Upper lobe of left lung (tissue), 6 donors: ENCODE results near the gene TMPRSS3. TPM values are rescaled to one million over a fixed set of nuclear protein-coding genes. Genes with fewer than 3 reads are reported as not detected.

Experiments used
- ATAC-seq, 2 donors: fragments of 200-7000 bp; cut with Tn5 transposase; one replicate each; pipeline ENCODE4 v1.9.1; 2022; ENCODE audit warnings: mild to moderate bottlenecking in 2 of 2, moderate library complexity in 2 of 2; ENCODE audit not compliant: low FRiP score in 2 of 2
- DNase-seq, 2 donors: peaks; one replicate each; pipeline ENCODE4 v3.0.0-alpha.2; 2019 to 2020
- H3K27ac ChIP-seq, 4 donors: fragments of 200-600 bp; sonication (generic); one replicate each; pipeline ENCODE4 v1.5.1; 2016 to 2019
- H3K27me3 ChIP-seq, 4 donors: fragments of 200-600 bp; sonication (generic); one replicate each; pipeline ENCODE4 v1.5.1; 2017 to 2019
- H3K36me3 ChIP-seq, 4 donors: fragments of 200-600 bp; sonication (generic); one replicate each; pipeline ENCODE4 v1.5.1; 2016 to 2019
- H3K4me1 ChIP-seq, 4 donors: fragments of 200-600 bp; sonication (generic); one replicate each; pipeline ENCODE4 v1.5.1; 2018 to 2019
- H3K4me3 ChIP-seq, 4 donors: fragments of 200-600 bp; sonication (generic); one replicate each; pipeline ENCODE4 v1.5.1; 2017 to 2019; ENCODE audit warnings: mild to moderate bottlenecking in 2 of 4, moderate library complexity in 1 of 4
- H3K9me3 ChIP-seq, 4 donors: fragments of 200-600 bp; sonication (generic); one replicate each; pipeline ENCODE4 v1.5.1; 2018 to 2019
- CTCF ChIP-seq, 6 experiments: fragments of 450-650 bp in 4 of 6; fragments of 200-600 bp in 2 of 6; sonication (generic) in 2 of 6; IDR thresholded peaks; one replicate each; pipeline ENCODE4 v1.5.1; 2016 to 2019; ENCODE audit warnings: antibody characterized with exemption in 6 of 6
- EP300 ChIP-seq, 4 donors: sonication (generic); formaldehyde crosslinking; IDR thresholded peaks; one replicate each; pipeline ENCODE4 v1.5.1; 2017; ENCODE audit warnings: antibody characterized with exemption in 4 of 4, control low read depth in 2 of 4
- POLR2A ChIP-seq, 4 donors: fragments of 450-650 bp; IDR thresholded peaks; one replicate each; pipeline ENCODE4 v1.5.1; 2016 to 2017; ENCODE audit warnings: antibody characterized with exemption in 4 of 4, mild to moderate bottlenecking in 2 of 4
- POLR2AphosphoS5 ChIP-seq, 2 donors: sonication (generic); formaldehyde crosslinking; IDR thresholded peaks; one replicate each; pipeline ENCODE4 v1.5.1; 2017; ENCODE audit warnings: antibody characterized with exemption in 2 of 2
- WGBS, 2 donors: methylation state at CpG; one replicate each; pipeline ENCODE4 v1.1.5; 2017 to 2018; 5-methylcytosine and 5-hydroxymethylcytosine counted together
- total RNA-seq, 6 donors: library from RNA; depleted of rRNA in 4 of 6; stranded (reverse); fragments of >200 nt in 4 of 6; gene quantifications; one replicate each; pipeline versions ENCODE4 v1.1.0 to v1.2.1, GENCODE V29; 2016 to 2021
- donor health status: DM: no; HTN: no; CAD: no; lungs with moderate emphysema.
- donor health status: DM: no; HTN: yes; CAD: no; lungs with severe emphysema.

Gene TMPRSS3
- total RNA-seq, 6 donors from 2014 or later = 3.5 to 12.5 (median 5.8) TPM

- ATAC-seq = no peak
- DNase-seq = peak in 1 of 2 donors; percentile 47
Measured at GRCh38 chr21:42373196-42373907, 22.5 kb downstream of the TMPRSS3 start.

GRCh38 chr21:42370894-42371654 lies 24.8 kb downstream of the TMPRSS3 start:
- peak in 1 of 2 donors; percentile 12 for ATAC-seq

More at GRCh38 chr21:42373196-42373907, 22.5 kb downstream of the TMPRSS3 start:
- no peaks in the 10 kb centered on the region for H3K9me3 ChIP-seq
- H3K4me1 ChIP-seq = peaks cover 0 to 3% (median 2%) of the 10 kb centered on the region in 4 donors
- WGBS, 2 donors = 71 to 79% methylated on average over 22 to 25 of the region's 25 CpGs
- H3K36me3 ChIP-seq = no peaks in the 10 kb centered on the region
- TF ChIP-seq POLR2AphosphoS5 (IDR thresholded peaks at IDR 0.05) (no peak), EP300 (IDR thresholded peaks at IDR 0.05) (no peak)
- H3K27me3 ChIP-seq = no peaks in the 10 kb centered on the region
- H3K4me3 ChIP-seq = no peak overlapping the region
- no peak overlapping the region for H3K27ac ChIP-seq

GRCh38 chr21:42369821-42370220 lies 26.0 kb downstream of the TMPRSS3 start:
- Histone ChIP-seq H3K36me3 (no peaks in the 10 kb centered on the region), H3K4me1 (no peaks in the 10 kb centered on the region), H3K9me3 (no peaks in the 10 kb centered on the region), H3K27me3 (no peaks in the 10 kb centered on the region), H3K27ac (no peak overlapping the region), H3K4me3 (no peak overlapping the region)
- peak in 1 of 2 donors; percentile 52 for DNase-seq
- 80 to 89% methylated on average over 1 to 16 of the region's 16 CpGs for WGBS, 2 donors
- no peak for TF ChIP-seq POLR2A (IDR thresholded peaks at IDR 0.05)
- TF ChIP-seq EP300 (IDR thresholded peaks at IDR 0.05) = no peak
- no peak for TF ChIP-seq POLR2AphosphoS5 (IDR thresholded peaks at IDR 0.05)
- no peak for TF ChIP-seq CTCF (IDR thresholded peaks at IDR 0.05)
- no peak for ATAC-seq

More at GRCh38 chr21:42370894-42371654, 24.8 kb downstream of the TMPRSS3 start:
- no peak overlapping the region for H3K4me3 ChIP-seq
- no peak overlapping the region for H3K27ac ChIP-seq
- H3K4me1 ChIP-seq = peaks cover 0 to 3% (median 0%) of the 10 kb centered on the region in 4 donors
- H3K9me3 ChIP-seq = no peaks in the 10 kb centered on the region
- no peaks in the 10 kb centered on the region for H3K36me3 ChIP-seq
- TF ChIP-seq POLR2AphosphoS5 (IDR thresholded peaks at IDR 0.05) = no peak
- TF ChIP-seq EP300 (IDR thresholded peaks at IDR 0.05) = no peak
- TF ChIP-seq POLR2A (IDR thresholded peaks at IDR 0.05) = no peak
- TF ChIP-seq CTCF (IDR thresholded peaks at IDR 0.05) = no peak
- no peaks in the 10 kb centered on the region for H3K27me3 ChIP-seq
- WGBS, 2 donors = 82 to 86% methylated on average over 18 of the region's 18 CpGs
- peak in 1 of 2 donors; percentile 46 for DNase-seq

- Histone ChIP-seq H3K36me3 (no peaks in the 10 kb centered on the region), H3K27ac (no peak overlapping the region), H3K9me3 (no peaks in the 10 kb centered on the region), H3K4me3 (no peak overlapping the region), H3K4me1 (no peaks in the 10 kb centered on the region), H3K27me3 (no peaks in the 10 kb centered on the region)
- TF ChIP-seq POLR2A (IDR thresholded peaks at IDR 0.05) (no peak), CTCF (IDR thresholded peaks at IDR 0.05) (no peak), EP300 (IDR thresholded peaks at IDR 0.05) (no peak), POLR2AphosphoS5 (IDR thresholded peaks at IDR 0.05) (no peak)
- 87 to 92% methylated on average over 9 to 14 of the region's 14 CpGs for WGBS, 2 donors
- ATAC-seq = no peak
- peak in 1 of 2 donors; percentile 58 for DNase-seq
Measured at GRCh38 chr21:42367367-42368165, 28.3 kb downstream of the TMPRSS3 start.
